H9 (cell line): ENCODE data around the gene RNF133. TPM values are rescaled to one million over a fixed set of nuclear protein-coding genes. Genes with fewer than 3 reads are reported as not detected.

Source experiments
- DNase-seq: peaks from one replicate; pipeline ENCODE4 v3.0.0-alpha.2; 2017
- H2AFZ ChIP-seq: one replicate; pipeline ENCODE4 v1.6.1; 2013; ENCODE audit warnings: mild to moderate bottlenecking, low read length, control low read depth, moderate library complexity
- H2AK5ac ChIP-seq: 2 replicates; pipeline ENCODE4 v1.6.1; 2013; ENCODE audit warnings: low read length, control low read depth, mixed read lengths; ENCODE audit not compliant: insufficient read length
- H2BK120ac ChIP-seq: one replicate; pipeline ENCODE4 v1.6.1; 2013; ENCODE audit warnings: low read depth, mild to moderate bottlenecking, low read length, control low read depth, inconsistent platforms; ENCODE audit not compliant: poor library complexity, severe bottlenecking
- H2BK12ac ChIP-seq: 2 replicates; pipeline ENCODE4 v1.6.1; 2013; ENCODE audit warnings: low read length, control low read depth, mixed read lengths, low read depth; ENCODE audit not compliant: insufficient read length
- H2BK15ac ChIP-seq: 2 replicates; pipeline ENCODE4 v1.6.1; 2013; ENCODE audit warnings: low read depth, low read length, control low read depth
- H2BK20ac ChIP-seq: one replicate; pipeline ENCODE4 v1.6.1; 2013; ENCODE audit warnings: low read depth, mild to moderate bottlenecking, low read length, control low read depth, inconsistent platforms; ENCODE audit not compliant: poor library complexity, severe bottlenecking
- H2BK5ac ChIP-seq: 2 replicates; pipeline ENCODE4 v1.6.1; 2013; ENCODE audit warnings: low read length, control low read depth, mixed read lengths; ENCODE audit not compliant: insufficient read length
- H3K14ac ChIP-seq: 2 replicates; pipeline ENCODE4 v1.6.1; 2013; ENCODE audit warnings: low read length, control low read depth; ENCODE audit not compliant: insufficient read depth
- H3K18ac ChIP-seq: 2 replicates; pipeline ENCODE4 v1.6.1; 2013; ENCODE audit warnings: low read depth, mild to moderate bottlenecking, mixed read lengths, low read length, control low read depth; ENCODE audit not compliant: insufficient read length
- H3K23ac ChIP-seq: 2 replicates; pipeline ENCODE4 v1.6.1; 2013; ENCODE audit warnings: low read length, control low read depth, mixed read lengths, low read depth; ENCODE audit not compliant: insufficient read length
- H3K23me2 ChIP-seq: 2 replicates; pipeline ENCODE4 v1.6.1; 2013; ENCODE audit warnings: low read depth, mild to moderate bottlenecking, mixed read lengths, low read length, control low read depth; ENCODE audit not compliant: insufficient read length, poor library complexity, severe bottlenecking
- H3K27ac ChIP-seq: 2 replicates; pipeline ENCODE4 v1.5.1; 2013; ENCODE audit warnings: low read length, control low read depth, mixed read lengths, low read depth; ENCODE audit not compliant: insufficient read length
- H3K27me3 ChIP-seq: 2 replicates; pipeline ENCODE4 v1.6.1; 2013; ENCODE audit warnings: low read length, control low read depth, inconsistent platforms; ENCODE audit not compliant: insufficient read depth
- H3K4ac ChIP-seq: 2 replicates; pipeline ENCODE4 v1.6.1; 2013; ENCODE audit warnings: low read depth, mild to moderate bottlenecking, control low read depth, inconsistent platforms, low read length, moderate library complexity
- H3K4me1 ChIP-seq: 2 replicates; pipeline ENCODE4 v1.6.1; 2013; ENCODE audit warnings: low read length, control low read depth, inconsistent platforms; ENCODE audit not compliant: insufficient read depth
- H3K4me2 ChIP-seq: 2 replicates; pipeline ENCODE4 v1.6.1; 2013; ENCODE audit warnings: low read length, control low read depth, mixed read lengths; ENCODE audit not compliant: insufficient read length, insufficient read depth
- H3K56ac ChIP-seq: 2 replicates; pipeline ENCODE4 v1.6.1; 2013; ENCODE audit warnings: low read depth, mild to moderate bottlenecking, mixed read lengths, low read length, control low read depth; ENCODE audit not compliant: insufficient read length
- H3K79me1 ChIP-seq: 2 replicates; pipeline ENCODE4 v1.6.1; 2013; ENCODE audit warnings: low read depth, mild to moderate bottlenecking, moderate library complexity, low read length, control low read depth, inconsistent platforms; ENCODE audit not compliant: insufficient read depth, poor library complexity, severe bottlenecking
- H3K79me2 ChIP-seq: 2 replicates; pipeline ENCODE4 v1.6.1; 2013; ENCODE audit warnings: low read length, control low read depth, inconsistent platforms; ENCODE audit not compliant: insufficient read depth
- H3K9ac ChIP-seq: 2 replicates; pipeline ENCODE4 v1.6.1; 2013; ENCODE audit warnings: low read length, control low read depth, mixed read lengths; ENCODE audit not compliant: insufficient read length; ENCODE audit errors: extremely low read depth
- H3K9me3 ChIP-seq: one replicate; pipeline ENCODE4 v1.6.1; 2013; ENCODE audit warnings: low read depth, low read length, inconsistent platforms; ENCODE audit not compliant: control insufficient read depth
- H3T11ph ChIP-seq: one replicate; pipeline ENCODE4 v1.6.1; 2013; ENCODE audit warnings: mild to moderate bottlenecking, low read length, control low read depth, inconsistent platforms
- H4K20me1 ChIP-seq: one replicate; pipeline ENCODE4 v1.6.1; 2013; ENCODE audit not compliant: control insufficient read depth, insufficient read length, insufficient read depth
- H4K5ac ChIP-seq: 2 replicates; pipeline ENCODE4 v1.6.1; 2013; ENCODE audit warnings: low read depth, mild to moderate bottlenecking, mixed read lengths, low read length, control low read depth; ENCODE audit not compliant: insufficient read length
- H4K8ac ChIP-seq: replicated peaks from 2 replicates; pipeline ENCODE4 v1.6.1; 2013; ENCODE audit warnings: low read length, control low read depth, mixed read lengths, low read depth; ENCODE audit not compliant: insufficient read length
- H4K91ac ChIP-seq: 2 replicates; pipeline ENCODE4 v1.6.1; 2013; ENCODE audit warnings: low read depth, mild to moderate bottlenecking, moderate library complexity, mixed read lengths, low read length, control low read depth; ENCODE audit not compliant: insufficient read length
- H3K27ac Mint-ChIP-seq, 3 experiments: 2 replicates in 2 of 3; 3 replicates in 1 of 3; pipeline ENCODE4 v1.8.0; 2020 to 2021; ENCODE audit warnings: mixed read lengths in 3 of 3, mild to moderate bottlenecking in 1 of 3, moderate library complexity in 1 of 3
- H3K27me3 Mint-ChIP-seq: 2 replicates; pipeline ENCODE4 v1.8.0; 2021; ENCODE audit warnings: low read depth, mild to moderate bottlenecking, moderate library complexity, mixed read lengths
- H3K36me3 Mint-ChIP-seq, 3 experiments: 2 replicates in 2 of 3; 3 replicates in 1 of 3; pipeline ENCODE4 v1.8.0; 2020 to 2021; ENCODE audit warnings: low read depth in 3 of 3, mixed read lengths in 3 of 3; ENCODE audit not compliant: insufficient read depth in 1 of 3
- H3K4me1 Mint-ChIP-seq, 2 experiments: 2 replicates each; pipeline ENCODE4 v1.8.0; 2020; ENCODE audit warnings: mixed read lengths in 2 of 2
- H3K4me3 Mint-ChIP-seq, 2 experiments: 2 replicates in 1 of 2; 3 replicates in 1 of 2; pipeline ENCODE4 v1.8.0; 2020 to 2021; ENCODE audit warnings: mild to moderate bottlenecking in 2 of 2, mixed read lengths in 2 of 2, moderate library complexity in 1 of 2
- H3K9me3 Mint-ChIP-seq, 2 experiments: 2 replicates in 1 of 2; 3 replicates in 1 of 2; pipeline ENCODE4 v1.8.0; 2020; ENCODE audit warnings: mild to moderate bottlenecking in 2 of 2, mixed read lengths in 2 of 2, moderate library complexity in 1 of 2
- WGBS: extraction: QIAGEN DNeasy Blood & Tissue Kit; methylation state at CpG from one replicate; pipeline ENCODE4 v1.1.7; 2013; ENCODE audit warnings: missing lambda C conversion rate, low lambda C conversion rate, mixed read lengths; ENCODE audit not compliant: insufficient read length; ENCODE audit errors: extremely low coverage; 5-methylcytosine and 5-hydroxymethylcytosine counted together
- total RNA-seq: library from RNA; stranded (reverse); gene quantifications from 2 replicates; pipeline ENCODE4 v1.2.1, GENCODE V29; 2021
- TF ChIP-seq, protein P1 (sequence below): fragments of 200-600 bp; sonication (generic); conservative IDR thresholded peaks from 3 replicates; pipeline ENCODE4 v1.8.0; 2021; ENCODE audit warnings: antibody characterized with exemption, mild to moderate bottlenecking

The RNF133 gene
- total RNA-seq, 1 experiment from 2014 or later = 0.31 TPM

DNA sequence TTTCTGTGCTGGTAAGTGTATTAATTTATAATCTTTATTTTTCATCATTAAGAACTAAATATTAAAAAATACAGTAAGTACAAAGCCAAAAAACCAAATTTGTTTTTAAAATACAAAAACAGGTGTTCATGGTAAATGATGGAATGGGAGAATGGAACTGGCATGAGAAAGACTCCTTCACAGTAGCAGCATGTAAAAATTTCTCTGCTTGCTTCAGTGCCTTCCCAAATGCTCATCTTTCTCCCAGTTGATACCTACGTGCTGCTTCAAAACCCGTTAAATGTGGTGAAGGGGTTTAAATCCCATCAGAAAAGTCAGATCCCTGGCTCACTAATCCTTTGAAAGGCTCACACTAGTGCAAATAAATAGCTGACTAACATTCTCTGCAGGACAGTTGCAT is 4.2 kb downstream of the RNF133 start:
- Histone ChIP-seq H3K79me1 (no peaks in the 10 kb centered on the region), H2BK12ac (no peak overlapping the region), H3K18ac (no peak overlapping the region), H2AFZ (no peak overlapping the region), H3K56ac (no peak overlapping the region), H2BK15ac (no peak overlapping the region), H3K23me2 (no peaks in the 10 kb centered on the region), H4K8ac (no peak overlapping the region), H3K23ac (no peak overlapping the region), H4K91ac (no peak overlapping the region), H3K27me3 (no peaks in the 10 kb centered on the region), H3K4me1 (no peaks in the 10 kb centered on the region), H3K27ac (no peak overlapping the region), H2AK5ac (no peak overlapping the region), H2BK20ac (no peak overlapping the region), H2BK5ac (no peak overlapping the region), H3K79me2 (no peaks in the 10 kb centered on the region), H4K5ac (no peak overlapping the region), H3K4ac (no peak overlapping the region), H3T11ph (no peak overlapping the region), H4K20me1 (no peaks in the 10 kb centered on the region), H3K9me3 (peaks cover 5% of the 10 kb centered on the region), H3K9ac (no peak overlapping the region), H2BK120ac (no peak overlapping the region), H3K4me2 (no peak overlapping the region), H3K14ac (no peak overlapping the region)
- no peak for DNase-seq
- Mint-ChIP-seq H3K27me3 (no peaks in the 10 kb centered on the region), H3K9me3 (peaks cover 10 to 13% of the 10 kb centered on the region in 2 experiments), H3K27ac (no peak overlapping the region), H3K36me3 (peaks cover 9 to 12% (median 9%) of the 10 kb centered on the region in 3 experiments), H3K4me1 (peaks cover 8% of the 10 kb centered on the region in 2 experiments), H3K4me3 (no peak overlapping the region)
- TF ChIP-seq, protein P1, sequence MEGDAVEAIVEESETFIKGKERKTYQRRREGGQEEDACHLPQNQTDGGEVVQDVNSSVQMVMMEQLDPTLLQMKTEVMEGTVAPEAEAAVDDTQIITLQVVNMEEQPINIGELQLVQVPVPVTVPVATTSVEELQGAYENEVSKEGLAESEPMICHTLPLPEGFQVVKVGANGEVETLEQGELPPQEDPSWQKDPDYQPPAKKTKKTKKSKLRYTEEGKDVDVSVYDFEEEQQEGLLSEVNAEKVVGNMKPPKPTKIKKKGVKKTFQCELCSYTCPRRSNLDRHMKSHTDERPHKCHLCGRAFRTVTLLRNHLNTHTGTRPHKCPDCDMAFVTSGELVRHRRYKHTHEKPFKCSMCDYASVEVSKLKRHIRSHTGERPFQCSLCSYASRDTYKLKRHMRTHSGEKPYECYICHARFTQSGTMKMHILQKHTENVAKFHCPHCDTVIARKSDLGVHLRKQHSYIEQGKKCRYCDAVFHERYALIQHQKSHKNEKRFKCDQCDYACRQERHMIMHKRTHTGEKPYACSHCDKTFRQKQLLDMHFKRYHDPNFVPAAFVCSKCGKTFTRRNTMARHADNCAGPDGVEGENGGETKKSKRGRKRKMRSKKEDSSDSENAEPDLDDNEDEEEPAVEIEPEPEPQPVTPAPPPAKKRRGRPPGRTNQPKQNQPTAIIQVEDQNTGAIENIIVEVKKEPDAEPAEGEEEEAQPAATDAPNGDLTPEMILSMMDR = no peak
- WGBS = no CpG with 5 or more reads among the region's 2 CpGs
